Mammary epithelial cell (primary cell): ENCODE data around the gene PLPP3.

Experiments used
- EZH2 ChIP-seq: IDR thresholded peaks from 2 replicates; pipeline ENCODE4 v1.6.1; 2012; ENCODE audit warnings: low read length, inconsistent platforms, borderline replicate concordance
- TF ChIP-seq, protein P1 (sequence below), 2 donors: IDR thresholded peaks in 1 of 2; conservative IDR thresholded peaks in 1 of 2; 2 replicates each; pipeline ENCODE4 v1.5.1; 2011 to 2012; ENCODE audit warnings: inconsistent platforms in 2 of 2, low read length in 2 of 2, mild to moderate bottlenecking in 2 of 2, control low read depth in 1 of 2, low read depth in 1 of 2; ENCODE audit not compliant: insufficient read depth in 1 of 2; ENCODE audit errors: extremely low read depth in 1 of 2

DNA sequence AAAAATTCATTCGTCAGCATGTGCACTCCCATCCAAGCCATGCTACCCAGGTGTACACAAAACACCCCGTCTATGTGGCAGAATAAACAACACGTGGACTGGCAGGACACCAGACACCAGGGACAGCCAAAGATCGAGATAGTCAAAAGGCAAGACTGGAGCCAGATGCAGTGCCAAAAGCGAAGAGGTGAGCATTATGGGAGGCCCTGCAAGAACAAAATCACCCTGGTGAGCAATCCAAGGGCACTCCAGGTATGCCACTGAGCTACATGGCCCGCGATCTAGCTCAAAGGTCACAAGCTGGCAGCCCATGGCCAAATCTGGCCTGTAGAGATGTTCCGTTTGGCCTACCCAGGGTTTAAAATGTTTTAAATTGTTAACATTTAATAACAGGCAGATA is 33.7 kb downstream of the PLPP3 start:
- TF ChIP-seq, protein P1, sequence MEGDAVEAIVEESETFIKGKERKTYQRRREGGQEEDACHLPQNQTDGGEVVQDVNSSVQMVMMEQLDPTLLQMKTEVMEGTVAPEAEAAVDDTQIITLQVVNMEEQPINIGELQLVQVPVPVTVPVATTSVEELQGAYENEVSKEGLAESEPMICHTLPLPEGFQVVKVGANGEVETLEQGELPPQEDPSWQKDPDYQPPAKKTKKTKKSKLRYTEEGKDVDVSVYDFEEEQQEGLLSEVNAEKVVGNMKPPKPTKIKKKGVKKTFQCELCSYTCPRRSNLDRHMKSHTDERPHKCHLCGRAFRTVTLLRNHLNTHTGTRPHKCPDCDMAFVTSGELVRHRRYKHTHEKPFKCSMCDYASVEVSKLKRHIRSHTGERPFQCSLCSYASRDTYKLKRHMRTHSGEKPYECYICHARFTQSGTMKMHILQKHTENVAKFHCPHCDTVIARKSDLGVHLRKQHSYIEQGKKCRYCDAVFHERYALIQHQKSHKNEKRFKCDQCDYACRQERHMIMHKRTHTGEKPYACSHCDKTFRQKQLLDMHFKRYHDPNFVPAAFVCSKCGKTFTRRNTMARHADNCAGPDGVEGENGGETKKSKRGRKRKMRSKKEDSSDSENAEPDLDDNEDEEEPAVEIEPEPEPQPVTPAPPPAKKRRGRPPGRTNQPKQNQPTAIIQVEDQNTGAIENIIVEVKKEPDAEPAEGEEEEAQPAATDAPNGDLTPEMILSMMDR (conservative IDR thresholded peaks at IDR 0.05 in 1 of 2, IDR thresholded peaks at IDR 0.05 in 1 of 2; ENCODE audit: extremely low read depth in 1 of 2, insufficient read depth in 1 of 2, low read depth in 1 of 2, low read length in 2 of 2), result no peak
- TF ChIP-seq EZH2, result no peak
